Calu3 (cell line): Measurements from ENCODE around the gene MACROD2. TPM values are rescaled to one million over a fixed set of nuclear protein-coding genes. Genes with fewer than 3 reads are reported as not detected.

Experiments
- BruUV-seq: library from RNA; stranded (reverse); fragments of 400-500 nt; replicated peaks from 2 replicates; lab custom pipeline; 2021; lab: Mats Ljungman, UMichigan
- CTCF ChIA-PET: fragments of 300-600 bp; sonication (Branson Sonifier 250); formaldehyde crosslinking; loops from one replicate; lab custom pipeline; 2022; ENCODE audit warnings: antibody characterized with exemption; lab: Charles Lee
- DNase-seq: peaks from one replicate; pipeline ENCODE4 v3.0.0; 2022
- H3K27ac Mint-ChIP-seq: one replicate; pipeline ENCODE4 v1.8.0; 2022; ENCODE audit warnings: mixed read lengths; ENCODE audit not compliant: unreplicated experiment
- H3K27me3 Mint-ChIP-seq: one replicate; pipeline ENCODE4 v1.8.0; 2022; ENCODE audit warnings: mixed read lengths; ENCODE audit not compliant: unreplicated experiment
- H3K36me3 Mint-ChIP-seq: one replicate; pipeline ENCODE4 v1.8.0; 2022; ENCODE audit warnings: mild to moderate bottlenecking, moderate library complexity, mixed read lengths; ENCODE audit not compliant: insufficient read depth, unreplicated experiment
- H3K4me1 Mint-ChIP-seq: one replicate; pipeline ENCODE4 v1.8.0; 2022; ENCODE audit warnings: mild to moderate bottlenecking, low read depth, mixed read lengths; ENCODE audit not compliant: unreplicated experiment
- H3K4me3 Mint-ChIP-seq: one replicate; pipeline ENCODE4 v1.8.0; 2022; ENCODE audit warnings: mild to moderate bottlenecking, low read depth, moderate library complexity, mixed read lengths; ENCODE audit not compliant: unreplicated experiment
- H3K9me3 Mint-ChIP-seq: one replicate; pipeline ENCODE4 v1.8.0; 2022; ENCODE audit warnings: low read depth, mixed read lengths; ENCODE audit not compliant: unreplicated experiment
- CTCF ChIP-seq: fragments of 200-600 bp; IDR thresholded peaks from one replicate; pipeline ENCODE4 v1.8.0; 2022; ENCODE audit warnings: antibody characterized with exemption; ENCODE audit not compliant: unreplicated experiment
- intact Hi-C: fragments of 100-400 bp; cut with micrococcal nuclease; formaldehyde crosslinking; loops from one replicate; pipeline ENCODE4 v1.10.0; 2022; ENCODE audit not compliant: unreplicated experiment
- total RNA-seq: library from RNA; stranded (reverse); gene quantifications from 2 replicates; pipeline ENCODE4 v1.2.3, GENCODE V29; 2022

The MACROD2 gene
- total RNA-seq, 1 experiment from 2014 or later, result 29.4 TPM

DNA sequence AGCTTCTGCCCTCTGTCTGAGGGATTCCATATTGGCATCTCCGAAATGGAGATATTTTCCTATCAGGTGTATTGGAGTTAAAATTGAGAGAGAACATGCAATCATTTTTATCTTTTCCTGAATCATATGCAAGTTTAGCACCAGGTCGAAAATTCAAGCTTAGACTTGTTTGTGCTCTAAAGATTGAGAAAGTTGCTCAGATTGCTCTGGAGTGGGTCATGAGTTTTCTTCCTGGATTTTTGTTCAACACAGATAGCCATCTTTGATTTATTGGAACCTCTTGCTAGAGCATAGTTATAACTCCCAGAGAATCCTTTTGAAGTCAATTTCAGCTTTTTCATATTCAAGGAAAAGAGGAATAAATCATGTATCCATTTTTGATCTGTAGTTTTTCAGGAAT, 715.6 kb downstream of the MACROD2 start:
- CTCF ChIA-PET, result no interaction called here
- H3K4me3 Mint-ChIP-seq, result no peak overlapping the region
- H3K27me3 Mint-ChIP-seq, result no peaks in the 10 kb centered on the region
- H3K27ac Mint-ChIP-seq, result no peak overlapping the region
- H3K36me3 Mint-ChIP-seq, result no peaks in the 10 kb centered on the region
- no peak for DNase-seq
- BruUV-seq, result no TSS peak
- H3K4me1 Mint-ChIP-seq, result peaks cover 24% of the 10 kb centered on the region
- H3K9me3 Mint-ChIP-seq, result peaks cover 4% of the 10 kb centered on the region
- intact Hi-C loops, result no loop called here
- no peak for TF ChIP-seq CTCF

DNA sequence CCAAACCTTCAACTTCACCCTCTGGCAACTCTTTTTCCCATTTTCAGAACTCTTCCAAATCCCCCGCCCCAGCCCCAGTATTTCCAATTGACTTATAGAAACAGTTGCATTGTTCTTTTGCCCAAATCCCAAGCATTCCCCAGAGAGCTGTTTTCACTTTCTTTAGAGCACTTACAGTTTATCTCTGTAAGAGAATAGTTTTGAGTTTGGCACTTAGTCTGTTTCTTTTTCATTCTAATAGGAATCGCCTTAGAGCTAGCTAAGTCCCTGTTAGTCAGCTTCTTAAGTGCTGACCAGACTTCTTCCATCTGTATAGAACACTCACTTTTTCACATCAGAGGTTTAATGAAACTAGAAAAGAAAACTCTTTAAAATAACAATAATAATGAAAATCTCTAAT, 716.3 kb downstream of the MACROD2 start:
- Mint-ChIP-seq H3K36me3 (no peaks in the 10 kb centered on the region), H3K27ac (no peak overlapping the region), H3K4me1 (peaks cover 24% of the 10 kb centered on the region), H3K9me3 (peaks cover 4% of the 10 kb centered on the region), H3K27me3 (no peaks in the 10 kb centered on the region), H3K4me3 (no peak overlapping the region)
- intact Hi-C loops, result no loop called here
- CTCF ChIA-PET, result no interaction called here
- no TSS peak for BruUV-seq
- DNase-seq, result no peak
- TF ChIP-seq CTCF, result no peak

DNA sequence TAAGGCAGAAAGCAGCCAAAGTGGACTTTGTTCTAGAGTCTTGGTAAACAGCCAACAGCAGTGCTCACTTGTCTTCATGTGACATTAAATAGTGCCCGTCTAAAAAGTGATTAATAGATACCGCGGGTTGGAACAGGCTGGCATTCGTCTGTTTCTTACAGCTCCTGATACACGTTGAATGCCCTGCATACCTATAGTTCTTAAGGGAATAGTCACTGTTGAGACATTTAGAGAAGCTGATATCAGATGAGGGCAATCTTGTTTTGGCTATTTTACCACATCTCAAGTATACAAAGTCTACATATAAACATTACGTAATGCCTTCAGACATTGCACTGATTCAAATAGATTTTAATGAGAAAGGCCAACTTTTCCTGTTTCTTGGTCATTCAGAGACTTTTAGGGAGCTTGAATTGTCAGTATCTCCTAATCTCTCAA, 717.0 kb downstream of the MACROD2 start:
- Mint-ChIP-seq H3K4me1 (peaks cover 25% of the 10 kb centered on the region), H3K27me3 (no peaks in the 10 kb centered on the region)
- CTCF ChIA-PET, result interaction anchor here (0.9 kb wide), 1 partner anchor 12 kb away, joined by 3 read pairs; no protein-coding TSS in a partner anchor

GRCh38 chr20:14715400-14715799, 720.1 kb downstream of the MACROD2 start:
- peaks cover 4% of the 10 kb centered on the region for H3K9me3 Mint-ChIP-seq
- H3K27me3 Mint-ChIP-seq, result no peaks in the 10 kb centered on the region
- H3K4me3 Mint-ChIP-seq, result no peak overlapping the region

More for the DNA sequence above, 717.0 kb downstream of the MACROD2 start:
- intact Hi-C loops, result no loop called here
- H3K27ac Mint-ChIP-seq, result peak overlapping the region; percentile 40
- no peak for TF ChIP-seq CTCF
- peaks cover 4% of the 10 kb centered on the region for H3K9me3 Mint-ChIP-seq
- no TSS peak for BruUV-seq
- DNase-seq, result peak; percentile 6
- no peaks in the 10 kb centered on the region for H3K36me3 Mint-ChIP-seq
- no peak overlapping the region for H3K4me3 Mint-ChIP-seq

More at GRCh38 chr20:14715400-14715799, 720.1 kb downstream of the MACROD2 start:
- H3K4me1 Mint-ChIP-seq, result peaks cover 31% of the 10 kb centered on the region
- H3K36me3 Mint-ChIP-seq, result no peaks in the 10 kb centered on the region
- CTCF ChIA-PET, result no interaction called here
- no peak overlapping the region for H3K27ac Mint-ChIP-seq
- TF ChIP-seq CTCF, result no peak
- BruUV-seq, result no TSS peak
- intact Hi-C loops, result no loop called here
- DNase-seq, result no peak
